NCI-H2227 treated with DMSO at 0.1 percent for 48 hours (cell line): ENCODE measurements around the gene TOR3A.
"Not testable (repeated sequence)": the region's sequence is repeated elsewhere in the genome, so short reads cannot be mapped to it uniquely, and the experiment has no call there.

Experiments used
- DNase-seq: peaks from one replicate; lab custom pipeline; 2025; lab: John Stamatoyannopoulos, UW

TOR3A gene, protein sequence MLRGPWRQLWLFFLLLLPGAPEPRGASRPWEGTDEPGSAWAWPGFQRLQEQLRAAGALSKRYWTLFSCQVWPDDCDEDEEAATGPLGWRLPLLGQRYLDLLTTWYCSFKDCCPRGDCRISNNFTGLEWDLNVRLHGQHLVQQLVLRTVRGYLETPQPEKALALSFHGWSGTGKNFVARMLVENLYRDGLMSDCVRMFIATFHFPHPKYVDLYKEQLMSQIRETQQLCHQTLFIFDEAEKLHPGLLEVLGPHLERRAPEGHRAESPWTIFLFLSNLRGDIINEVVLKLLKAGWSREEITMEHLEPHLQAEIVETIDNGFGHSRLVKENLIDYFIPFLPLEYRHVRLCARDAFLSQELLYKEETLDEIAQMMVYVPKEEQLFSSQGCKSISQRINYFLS

GRCh38 chr1:179081687-179082332 lies at the start of gene TOR3A:
TSS of gene TOR3A (plus strand) at chr1:179082070. CDS start at chr1:179082129, 59 bp downstream.
- peak; percentile 82 for DNase-seq

- DNase-seq = no peak
These were observed 47.1 kb upstream of the TOR3A start for GRCh38 chr1:179034720-179035119.

GRCh38 chr1:179036844-179037465 lies 44.9 kb upstream of the TOR3A start:
- DNase-seq = no peak

DNA sequence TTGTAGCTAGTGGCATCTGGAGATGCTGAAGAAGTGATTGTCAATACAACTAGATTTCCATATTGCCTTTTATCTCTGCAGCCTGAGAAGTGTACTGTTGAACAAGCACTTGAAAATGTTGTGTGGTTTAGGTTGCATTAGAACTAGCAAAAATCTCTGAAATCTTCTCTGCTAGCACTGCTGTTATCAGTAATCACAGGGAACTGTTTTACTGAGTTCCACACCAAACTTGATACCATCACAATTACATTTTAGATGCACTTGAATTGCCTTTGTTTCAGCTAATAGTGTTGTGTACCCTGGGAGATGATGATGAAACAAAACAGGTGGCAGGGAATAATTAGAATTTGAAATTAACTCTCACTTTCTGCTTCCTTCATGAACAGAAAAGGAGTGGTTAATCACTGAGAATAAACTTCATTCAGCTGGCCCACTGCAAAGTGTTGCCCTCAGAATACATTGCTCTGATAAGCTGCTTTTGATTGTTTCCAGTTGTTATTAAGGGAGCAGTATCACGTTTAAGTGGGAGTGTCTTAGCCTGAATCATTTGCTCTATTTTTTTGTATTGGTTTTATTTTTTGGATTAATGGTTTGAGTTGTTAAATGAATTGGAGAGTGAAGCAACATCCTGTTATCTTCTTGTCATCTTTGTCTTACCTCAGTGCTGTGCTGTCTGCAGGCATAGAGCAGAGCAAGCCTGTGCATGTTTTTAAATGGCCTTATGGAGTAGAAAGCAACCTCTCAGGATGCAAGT lies 43.2 kb upstream of the TOR3A start:
- no peak for DNase-seq

DNA sequence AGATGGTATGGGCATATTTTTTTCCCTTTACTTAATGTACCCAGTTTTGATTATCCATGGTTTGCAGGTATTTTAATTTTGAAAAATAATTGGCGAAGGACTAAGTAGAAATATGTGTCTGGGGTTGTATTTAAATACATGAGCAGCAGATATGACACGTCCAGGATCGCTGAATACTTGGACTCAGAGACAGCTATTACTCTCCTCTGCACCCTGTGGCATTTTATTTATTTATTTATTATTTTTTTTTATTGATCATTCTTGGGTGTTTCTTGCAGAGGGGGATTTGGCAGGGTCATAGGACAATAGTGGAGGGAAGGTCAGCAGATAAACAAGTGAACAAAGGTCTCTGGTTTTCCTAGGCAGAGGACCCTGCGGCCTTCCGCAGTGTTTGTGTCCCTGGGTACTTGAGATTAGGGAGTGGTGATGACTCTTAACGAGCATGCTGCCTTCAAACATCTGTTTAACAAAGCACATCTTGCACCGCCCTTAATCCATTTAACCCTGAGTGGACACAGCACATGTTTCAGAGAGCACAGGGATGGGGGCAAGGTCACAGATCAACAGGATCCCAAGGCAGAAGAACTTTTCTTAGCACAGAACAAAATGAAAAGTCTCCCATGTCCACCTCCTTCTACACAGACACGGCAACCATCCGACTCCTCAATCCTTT lies 42.2 kb upstream of the TOR3A start:
- not testable (repeated sequence) for DNase-seq

- not testable (repeated sequence) for DNase-seq
These were observed 41.7 kb upstream of the TOR3A start for GRCh38 chr1:179040175-179040551.

- DNase-seq = no peak
These were observed 39.8 kb upstream of the TOR3A start for GRCh38 chr1:179042087-179042486.

- DNase-seq = no peak
These were observed 39.2 kb upstream of the TOR3A start for GRCh38 chr1:179042700-179043099.

DNA sequence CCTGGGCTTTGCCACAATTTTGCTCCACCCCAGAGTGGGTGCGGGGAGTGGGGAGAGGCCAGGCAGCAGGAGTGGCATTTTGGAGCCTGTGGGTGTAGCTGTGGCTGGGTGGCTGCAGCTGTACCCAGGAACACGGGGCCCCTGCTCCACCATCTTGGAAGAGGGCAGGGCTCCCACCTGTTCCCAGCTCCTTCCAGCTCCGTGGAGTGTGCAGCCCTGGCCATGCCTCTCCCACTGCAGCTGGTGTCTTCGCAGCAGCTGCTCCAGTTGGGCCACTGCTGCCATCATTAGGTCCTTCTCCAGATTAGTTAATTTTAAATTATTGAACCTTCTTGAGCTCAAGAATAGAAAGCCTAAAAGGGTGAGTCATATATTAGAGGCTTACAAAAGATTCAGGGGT lies 38.6 kb upstream of the TOR3A start:
- DNase-seq = no peak

DNA sequence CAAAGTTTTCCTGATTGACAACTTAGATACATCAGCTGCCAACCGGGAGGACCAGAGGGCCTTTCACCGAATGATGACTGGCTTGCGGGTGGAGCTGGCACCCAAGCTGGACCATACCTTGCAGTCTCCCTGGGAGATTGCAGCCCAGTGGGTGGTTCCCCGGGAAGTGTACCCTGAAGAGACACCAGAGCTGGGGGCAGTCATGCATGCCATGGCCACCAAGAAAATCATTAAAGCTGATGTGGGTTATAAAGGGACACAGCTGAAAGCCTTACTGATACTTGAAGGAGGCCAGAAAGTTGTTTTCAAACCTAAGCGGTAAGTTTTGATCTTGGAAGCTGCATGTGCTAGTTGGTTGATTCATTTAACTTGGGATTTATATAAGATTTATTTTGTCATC lies 38.0 kb upstream of the TOR3A start:
- DNase-seq = no peak

DNA sequence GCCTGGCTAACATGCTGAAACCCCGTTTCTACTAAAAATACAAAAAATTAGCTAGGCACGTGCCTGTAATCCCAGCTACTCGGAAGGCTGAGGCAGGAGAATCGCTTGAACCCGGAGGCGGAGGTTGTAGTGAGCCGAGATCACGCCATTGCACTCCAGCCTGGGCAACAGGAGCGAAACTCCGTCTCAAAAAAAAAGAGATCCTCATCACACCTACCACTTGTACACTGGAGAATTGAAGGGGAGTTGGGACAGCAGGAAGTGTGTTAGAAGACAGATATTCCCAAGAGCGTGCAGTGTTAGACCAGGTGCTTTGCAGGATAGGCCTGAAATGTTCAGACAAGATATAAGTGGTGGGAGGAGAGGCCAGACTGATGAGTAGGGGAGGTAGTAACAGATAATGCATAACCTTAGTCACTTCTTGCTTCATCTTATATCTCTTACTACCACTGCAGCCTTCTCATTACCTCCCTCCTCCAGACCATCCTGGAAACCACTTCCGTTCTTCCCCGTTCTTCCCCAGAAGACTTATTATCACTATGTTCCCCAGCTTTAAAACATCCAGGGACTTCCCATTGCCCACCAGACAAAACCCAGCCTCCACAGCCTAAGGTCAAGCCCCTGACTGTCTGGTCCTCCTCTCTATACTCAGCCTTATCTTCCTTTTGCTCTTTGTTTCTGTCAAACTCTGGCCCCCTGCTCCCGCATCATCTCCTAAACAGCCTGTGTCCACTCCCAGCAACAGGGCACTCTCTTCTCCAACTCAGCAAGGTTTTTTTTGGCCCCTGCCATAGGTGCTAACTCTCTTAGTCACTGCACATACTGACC lies 34.8 kb upstream of the TOR3A start:
- no peak for DNase-seq

GRCh38 chr1:179047636-179047997 lies 34.3 kb upstream of the TOR3A start:
- DNase-seq = peak; percentile 45

GRCh38 chr1:179048339-179049124 lies 33.3 kb upstream of the TOR3A start:
- DNase-seq = no peak

- no peak for DNase-seq
These were observed 29.1 kb upstream of the TOR3A start for GRCh38 chr1:179052776-179053175.

DNA sequence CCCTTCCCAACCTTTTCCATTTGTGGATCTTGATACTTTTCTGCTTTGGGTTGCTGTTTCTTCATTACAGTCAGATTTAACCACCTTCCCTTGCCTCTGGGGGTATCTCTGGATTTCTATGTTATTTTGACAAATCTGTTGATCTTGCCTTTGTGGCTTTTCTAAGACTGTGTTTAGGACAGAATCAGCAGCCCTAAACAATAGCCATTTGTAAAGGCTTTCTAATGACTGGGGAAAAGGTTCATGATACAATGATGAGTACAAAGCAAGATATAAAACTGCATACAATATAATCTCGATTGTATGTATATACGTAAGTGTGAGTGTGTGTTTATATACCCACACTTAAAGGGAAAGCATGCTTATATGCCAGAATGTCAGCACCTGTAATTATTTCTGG lies 28.4 kb upstream of the TOR3A start:
- no peak for DNase-seq

DNA sequence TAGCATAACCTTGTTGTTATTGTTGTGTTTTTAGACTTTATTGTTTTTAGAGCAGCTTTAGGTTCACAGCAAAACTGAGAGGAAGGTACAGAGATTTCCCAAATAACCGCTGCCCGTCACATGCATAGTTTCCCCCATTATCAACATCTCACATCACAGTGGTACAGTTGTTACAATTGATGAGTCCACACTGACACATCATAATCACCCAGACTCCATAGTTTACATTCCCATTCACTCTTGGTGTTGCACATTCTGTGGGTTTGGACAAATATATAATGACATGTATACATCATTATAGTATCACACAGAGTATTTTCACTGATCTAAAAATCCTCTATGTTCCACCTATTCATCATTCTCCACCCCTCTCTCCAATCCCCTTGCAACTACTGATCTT lies 25.9 kb upstream of the TOR3A start:
- no peak for DNase-seq

DNA sequence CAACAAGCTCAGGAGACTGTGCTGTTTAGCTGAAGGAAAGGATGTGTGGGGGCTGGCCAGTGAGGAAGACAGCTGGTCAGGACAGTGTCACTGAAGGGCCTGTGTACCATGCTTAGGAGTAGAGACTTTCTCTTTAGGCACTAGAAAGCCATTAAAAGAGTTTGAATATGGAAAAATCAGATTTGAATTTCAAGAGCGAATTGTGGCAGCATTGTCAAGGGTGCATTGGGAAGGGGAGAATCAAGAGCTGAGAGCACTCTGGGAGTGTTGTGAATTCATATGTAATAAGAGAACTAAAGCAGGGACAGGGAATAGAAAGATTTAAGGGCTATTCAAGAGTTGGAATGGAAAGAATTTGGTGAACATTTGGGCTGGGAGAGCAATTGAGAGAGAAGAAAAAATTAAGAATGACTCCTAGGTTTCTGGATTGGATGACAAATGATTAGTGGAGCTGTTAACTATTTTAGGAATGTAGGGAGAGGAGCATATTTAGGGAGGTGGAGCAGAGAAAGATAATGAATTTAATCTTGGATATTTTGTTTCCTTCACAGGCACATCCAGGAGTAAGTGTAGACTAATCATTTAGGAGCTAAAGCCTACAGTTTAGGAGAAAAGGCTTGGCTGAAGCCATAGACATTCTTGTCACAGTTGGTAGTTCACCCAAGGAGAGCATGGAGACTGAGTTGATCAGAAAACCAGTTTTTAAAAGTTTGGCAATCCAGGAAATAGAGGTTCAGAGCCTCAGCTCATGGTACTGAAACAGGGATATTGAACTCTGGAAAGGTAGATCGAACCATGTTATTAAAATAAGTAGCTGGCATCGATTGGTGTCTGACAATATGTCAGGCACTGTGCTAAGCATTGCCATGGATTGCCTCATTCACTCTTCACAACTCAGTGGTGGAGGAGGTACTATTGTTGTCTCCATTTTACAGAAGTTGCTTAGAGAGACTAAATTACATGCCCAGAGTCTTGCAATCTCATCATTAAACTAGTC lies 23.1 kb upstream of the TOR3A start:
- DNase-seq = no peak

- no peak for DNase-seq
These were observed 20.2 kb upstream of the TOR3A start for GRCh38 chr1:179061360-179062282.
